ENCODE measurements around the gene DCT. TPM values are rescaled to one million over a fixed set of nuclear protein-coding genes. Genes with fewer than 3 reads are reported as not detected.

Gene DCT
- total RNA-seq, 6 experiments from 2014 or later = 0.10 to 0.35 (median 0.11) TPM; not detected in 2

- DNase-seq = no peak
- ATAC-seq = no peak
- no peaks in the 10 kb centered on the region for H3K4me1 ChIP-seq
- no peaks in the 10 kb centered on the region for H3K9me3 ChIP-seq
- H3K27ac ChIP-seq = no peak overlapping the region
- 78% methylated on average over 5 of the region's 5 CpGs for WGBS (ENCODE audit: insufficient coverage, low coverage, low lambda C conversion rate, missing lambda C conversion rate)
- no peak overlapping the region for H3K4me3 ChIP-seq
- TF ChIP-seq CTCF (IDR thresholded peaks at IDR 0.05) = no peak
- no peak for TF ChIP-seq POLR2A (IDR thresholded peaks at IDR 0.05)
- intact Hi-C loops (cut with DNase I) = no loop called here
- no peaks in the 10 kb centered on the region for H3K27me3 ChIP-seq
- H3K36me3 ChIP-seq = no peaks in the 10 kb centered on the region
Measured at GRCh38 chr13:94483970-94484369, 4.5 kb upstream of the DCT start.

- no peak for TF ChIP-seq CTCF (IDR thresholded peaks at IDR 0.05)
- no peak for TF ChIP-seq POLR2A (IDR thresholded peaks at IDR 0.05)
- ATAC-seq = peak in 2 of 4 donors; percentile 61 to 71
- 57% methylated on average over 7 of the region's 7 CpGs for WGBS (ENCODE audit: insufficient coverage, low coverage, low lambda C conversion rate, missing lambda C conversion rate)
- Histone ChIP-seq H3K9me3 (no peaks in the 10 kb centered on the region), H3K4me1 (no peaks in the 10 kb centered on the region), H3K27ac (no peak overlapping the region), H3K4me3 (no peak overlapping the region), H3K27me3 (no peaks in the 10 kb centered on the region), H3K36me3 (no peaks in the 10 kb centered on the region)
- intact Hi-C loops (cut with DNase I) = no loop called here
- peak in 1 of 3 donors; percentile 36 for DNase-seq
Measured at GRCh38 chr13:94481941-94482340, 2.5 kb upstream of the DCT start.

- peak in 1 of 4 donors; percentile 25 for ATAC-seq
- no peaks in the 10 kb centered on the region for H3K36me3 ChIP-seq
- no peak overlapping the region for H3K4me3 ChIP-seq
- no peaks in the 10 kb centered on the region for H3K9me3 ChIP-seq
- no peak overlapping the region for H3K27ac ChIP-seq
- no peak for DNase-seq
- H3K4me1 ChIP-seq = no peaks in the 10 kb centered on the region
- 86% methylated on average over 1 of the region's 3 CpGs for WGBS (ENCODE audit: insufficient coverage, low coverage, low lambda C conversion rate, missing lambda C conversion rate)
- TF ChIP-seq POLR2A (IDR thresholded peaks at IDR 0.05) = no peak
- intact Hi-C loops (cut with DNase I) = no loop called here
- no peaks in the 10 kb centered on the region for H3K27me3 ChIP-seq
Measured at GRCh38 chr13:94480672-94481145, 1.2 kb upstream of the DCT start.

GRCh38 chr13:94478913-94479312 lies 569 bp downstream of the DCT start:
- Histone ChIP-seq H3K4me1 (no peaks in the 10 kb centered on the region), H3K36me3 (no peaks in the 10 kb centered on the region), H3K27ac (no peak overlapping the region), H3K4me3 (no peak overlapping the region), H3K27me3 (no peaks in the 10 kb centered on the region), H3K9me3 (no peaks in the 10 kb centered on the region)
- ATAC-seq (no peak), DNase-seq (no peak)
- intact Hi-C loops (cut with DNase I) = no loop called here
- 86% methylated on average over 10 of the region's 11 CpGs for WGBS (ENCODE audit: insufficient coverage, low coverage, low lambda C conversion rate, missing lambda C conversion rate)
- TF ChIP-seq POLR2A (IDR thresholded peaks at IDR 0.05) (no peak), CTCF (IDR thresholded peaks at IDR 0.05) (no peak)

- Histone ChIP-seq H3K36me3 (no peaks in the 10 kb centered on the region), H3K4me1 (no peaks in the 10 kb centered on the region), H3K27me3 (no peaks in the 10 kb centered on the region), H3K27ac (no peak overlapping the region), H3K9me3 (no peaks in the 10 kb centered on the region), H3K4me3 (no peak overlapping the region)
- 90% methylated on average over 2 of the region's 2 CpGs for WGBS (ENCODE audit: insufficient coverage, low coverage, low lambda C conversion rate, missing lambda C conversion rate)
- no peak for DNase-seq
- ATAC-seq = no peak
- no peak for TF ChIP-seq CTCF (IDR thresholded peaks at IDR 0.05)
- TF ChIP-seq POLR2A (IDR thresholded peaks at IDR 0.05) = no peak
- intact Hi-C loops (cut with DNase I) = no loop called here
Measured at GRCh38 chr13:94470126-94470525, 9.4 kb downstream of the DCT start.
